ENCODE results near the gene ZNF76. TPM values are rescaled to one million over a fixed set of nuclear protein-coding genes. Genes with fewer than 3 reads are reported as not detected.
A peak's percentile ranks its signal among the peaks of the same experiment; 100 is the strongest.

The ZNF76 gene
- total and polyA plus RNA-seq, 2 of the 13 experiments (the other 11 are each of a cell fraction or from before 2014, with no cell fraction given): 13.2 to 26.4 TPM

DNA sequence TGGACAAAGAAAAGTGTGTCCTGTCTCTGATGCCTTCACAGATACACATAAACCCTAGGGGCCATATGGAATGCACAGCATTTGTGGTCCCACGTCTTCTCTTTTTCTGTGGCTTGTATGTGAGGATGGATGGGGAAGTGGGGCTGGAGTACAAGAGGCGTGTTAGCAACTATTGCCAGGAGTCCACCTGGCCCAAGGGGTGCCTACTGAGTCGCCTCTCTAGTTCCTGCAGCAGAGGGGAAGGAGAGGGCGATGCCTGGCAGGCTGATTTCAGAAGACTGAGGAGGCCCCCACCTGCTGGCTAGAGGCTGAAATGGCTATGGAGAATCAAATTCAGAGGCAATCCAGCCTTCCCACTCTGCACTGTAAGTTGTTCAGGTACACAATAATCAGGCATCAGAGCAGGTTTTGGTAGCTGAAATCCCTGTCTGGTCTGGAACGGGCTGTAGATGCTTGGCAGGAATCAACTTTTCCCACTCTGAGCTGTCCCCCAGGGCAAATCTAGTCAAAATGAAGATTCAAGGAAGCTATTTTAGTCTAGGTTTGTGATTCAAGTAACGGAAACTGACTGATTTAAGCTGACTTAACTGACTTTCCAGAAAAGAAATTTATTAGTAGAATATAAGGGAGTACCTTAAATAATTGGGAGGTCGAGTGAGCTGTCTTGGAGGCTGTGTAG, 68.0 kb downstream of the ZNF76 start (continued):
- TF ChIP-seq, protein P1, sequence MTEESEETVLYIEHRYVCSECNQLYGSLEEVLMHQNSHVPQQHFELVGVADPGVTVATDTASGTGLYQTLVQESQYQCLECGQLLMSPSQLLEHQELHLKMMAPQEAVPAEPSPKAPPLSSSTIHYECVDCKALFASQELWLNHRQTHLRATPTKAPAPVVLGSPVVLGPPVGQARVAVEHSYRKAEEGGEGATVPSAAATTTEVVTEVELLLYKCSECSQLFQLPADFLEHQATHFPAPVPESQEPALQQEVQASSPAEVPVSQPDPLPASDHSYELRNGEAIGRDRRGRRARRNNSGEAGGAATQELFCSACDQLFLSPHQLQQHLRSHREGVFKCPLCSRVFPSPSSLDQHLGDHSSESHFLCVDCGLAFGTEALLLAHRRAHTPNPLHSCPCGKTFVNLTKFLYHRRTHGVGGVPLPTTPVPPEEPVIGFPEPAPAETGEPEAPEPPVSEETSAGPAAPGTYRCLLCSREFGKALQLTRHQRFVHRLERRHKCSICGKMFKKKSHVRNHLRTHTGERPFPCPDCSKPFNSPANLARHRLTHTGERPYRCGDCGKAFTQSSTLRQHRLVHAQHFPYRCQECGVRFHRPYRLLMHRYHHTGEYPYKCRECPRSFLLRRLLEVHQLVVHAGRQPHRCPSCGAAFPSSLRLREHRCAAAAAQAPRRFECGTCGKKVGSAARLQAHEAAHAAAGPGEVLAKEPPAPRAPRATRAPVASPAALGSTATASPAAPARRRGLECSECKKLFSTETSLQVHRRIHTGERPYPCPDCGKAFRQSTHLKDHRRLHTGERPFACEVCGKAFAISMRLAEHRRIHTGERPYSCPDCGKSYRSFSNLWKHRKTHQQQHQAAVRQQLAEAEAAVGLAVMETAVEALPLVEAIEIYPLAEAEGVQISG (CRISPR knock-in tag; IDR thresholded peaks at IDR 0.05): peak; percentile 86
- TF ChIP-seq CBFB (CRISPR knock-in tag; IDR thresholded peaks at IDR 0.05) (no peak), MYNN (CRISPR knock-in tag; IDR thresholded peaks at IDR 0.05; ENCODE audit: low read depth) (no peak), TCF7 (IDR thresholded peaks at IDR 0.05; ENCODE audit: low read depth) (no peak), ZNF234 (CRISPR knock-in tag; conservative IDR thresholded peaks at IDR 0.05) (no peak), IKZF4 (CRISPR knock-in tag; IDR thresholded peaks at IDR 0.05; ENCODE audit: borderline replicate concordance, low read depth, not compliant biosample characterization) (no peak), ZSCAN12 (CRISPR knock-in tag; IDR thresholded peaks at IDR 0.05) (no peak), CENPX (CRISPR knock-in tag; IDR thresholded peaks at IDR 0.05) (no peak), ZNF121 (CRISPR knock-in tag; IDR thresholded peaks at IDR 0.05) (no peak), CENPT (CRISPR knock-in tag; IDR thresholded peaks at IDR 0.05; ENCODE audit: low read depth) (no peak), ZNF235 (CRISPR knock-in tag; IDR thresholded peaks at IDR 0.05; ENCODE audit: borderline replicate concordance) (no peak), HMG20B (CRISPR knock-in tag; conservative IDR thresholded peaks at IDR 0.05) (no peak), ZSCAN30 (CRISPR knock-in tag; IDR thresholded peaks at IDR 0.05) (no peak), TSC22D2 (CRISPR knock-in tag; IDR thresholded peaks at IDR 0.05; ENCODE audit: borderline replicate concordance) (peak; percentile 35; the same call in 1 of the 2 replicates), ZNF24 (IDR thresholded peaks at IDR 0.05) (no peak), ZFP36 (IDR thresholded peaks at IDR 0.05; ENCODE audit: borderline replicate concordance, low read depth, low read length, partially characterized antibody) (no peak), ZNF672 (CRISPR knock-in tag; IDR thresholded peaks at IDR 0.05) (no peak), TMF1 (CRISPR knock-in tag; IDR thresholded peaks at IDR 0.05; ENCODE audit: low read depth) (no peak), KLF12 (CRISPR knock-in tag; IDR thresholded peaks at IDR 0.05; ENCODE audit: borderline replicate concordance) (no peak), HOXA7 (CRISPR knock-in tag; IDR thresholded peaks at IDR 0.05) (no peak)
- TF ChIP-seq, protein P2, sequence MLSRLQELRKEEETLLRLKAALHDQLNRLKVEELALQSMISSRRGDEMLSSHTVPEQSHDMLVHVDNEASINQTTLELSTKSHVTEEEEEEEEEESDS (CRISPR knock-in tag; IDR thresholded peaks at IDR 0.05; ENCODE audit: borderline replicate concordance): no peak
- TF ChIP-seq, protein P3, sequence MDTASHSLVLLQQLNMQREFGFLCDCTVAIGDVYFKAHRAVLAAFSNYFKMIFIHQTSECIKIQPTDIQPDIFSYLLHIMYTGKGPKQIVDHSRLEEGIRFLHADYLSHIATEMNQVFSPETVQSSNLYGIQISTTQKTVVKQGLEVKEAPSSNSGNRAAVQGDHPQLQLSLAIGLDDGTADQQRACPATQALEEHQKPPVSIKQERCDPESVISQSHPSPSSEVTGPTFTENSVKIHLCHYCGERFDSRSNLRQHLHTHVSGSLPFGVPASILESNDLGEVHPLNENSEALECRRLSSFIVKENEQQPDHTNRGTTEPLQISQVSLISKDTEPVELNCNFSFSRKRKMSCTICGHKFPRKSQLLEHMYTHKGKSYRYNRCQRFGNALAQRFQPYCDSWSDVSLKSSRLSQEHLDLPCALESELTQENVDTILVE (CRISPR knock-in tag; IDR thresholded peaks at IDR 0.05): peak; percentile 67; the same call in 1 of the 2 replicates
- TF ChIP-seq, protein P4, sequence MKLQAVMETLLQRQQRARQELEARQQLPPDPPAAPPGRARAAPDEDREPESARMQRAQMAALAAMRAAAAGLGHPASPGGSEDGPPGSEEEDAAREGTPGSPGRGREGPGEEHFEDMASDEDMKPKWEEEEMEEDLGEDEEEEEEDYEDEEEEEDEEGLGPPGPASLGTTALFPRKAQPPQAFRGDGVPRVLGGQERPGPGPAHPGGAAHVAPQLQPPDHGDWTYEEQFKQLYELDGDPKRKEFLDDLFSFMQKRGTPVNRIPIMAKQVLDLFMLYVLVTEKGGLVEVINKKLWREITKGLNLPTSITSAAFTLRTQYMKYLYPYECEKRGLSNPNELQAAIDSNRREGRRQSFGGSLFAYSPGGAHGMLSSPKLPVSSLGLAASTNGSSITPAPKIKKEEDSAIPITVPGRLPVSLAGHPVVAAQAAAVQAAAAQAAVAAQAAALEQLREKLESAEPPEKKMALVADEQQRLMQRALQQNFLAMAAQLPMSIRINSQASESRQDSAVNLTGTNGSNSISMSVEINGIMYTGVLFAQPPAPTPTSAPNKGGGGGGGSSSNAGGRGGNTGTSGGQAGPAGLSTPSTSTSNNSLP (IDR thresholded peaks at IDR 0.05; ENCODE audit: low read depth, low read length): no peak
- TF ChIP-seq, protein P5, sequence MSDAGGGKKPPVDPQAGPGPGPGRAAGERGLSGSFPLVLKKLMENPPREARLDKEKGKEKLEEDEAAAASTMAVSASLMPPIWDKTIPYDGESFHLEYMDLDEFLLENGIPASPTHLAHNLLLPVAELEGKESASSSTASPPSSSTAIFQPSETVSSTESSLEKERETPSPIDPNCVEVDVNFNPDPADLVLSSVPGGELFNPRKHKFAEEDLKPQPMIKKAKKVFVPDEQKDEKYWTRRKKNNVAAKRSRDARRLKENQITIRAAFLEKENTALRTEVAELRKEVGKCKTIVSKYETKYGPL (CRISPR knock-in tag; IDR thresholded peaks at IDR 0.05): no peak
